Measurements from ENCODE around the gene PYCARD. TPM values are rescaled to one million over a fixed set of nuclear protein-coding genes. Genes with fewer than 3 reads are reported as not detected.

Gene PYCARD
- total and polyA plus RNA-seq, 9 of the 15 experiments (the other 6 are each of a cell fraction or from before 2014, with no cell fraction given) = 1.3 to 28.4 (median 6.0) TPM

DNA sequence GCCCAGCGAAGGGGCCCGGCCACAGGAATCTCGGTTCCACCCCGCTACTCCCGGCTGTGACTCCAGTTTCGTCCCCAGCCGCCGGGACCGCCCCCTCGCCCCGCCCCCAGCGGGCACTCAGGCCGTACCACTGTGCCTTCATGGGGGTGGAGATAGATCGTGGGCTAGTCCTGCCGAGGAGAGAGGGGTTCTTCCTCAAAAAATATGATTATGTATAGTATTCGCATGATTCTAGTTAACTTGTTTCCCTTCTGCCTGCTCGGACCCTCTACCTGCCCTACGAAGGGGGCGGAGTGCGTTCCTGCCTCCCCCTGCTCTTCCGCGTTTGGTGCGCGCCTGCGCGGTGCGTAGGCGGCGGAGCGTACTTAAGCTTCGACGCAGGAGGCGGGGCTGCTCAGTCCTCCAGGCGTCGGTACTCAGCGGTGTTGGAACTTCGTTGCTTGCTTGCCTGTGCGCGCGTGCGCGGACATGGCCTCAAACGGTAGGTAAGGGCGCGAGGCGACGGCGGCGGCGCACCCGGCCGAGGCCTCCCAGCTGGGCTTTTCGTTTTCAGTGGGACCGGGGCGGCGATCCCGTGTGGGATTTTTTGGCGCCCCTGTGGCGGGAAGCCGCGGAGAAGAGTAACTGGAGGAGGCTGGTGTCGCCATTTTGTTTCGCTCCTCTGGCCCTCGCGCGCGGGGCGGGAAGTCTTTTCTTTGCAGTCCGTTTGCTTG, 22.7 kb downstream of the PYCARD start, which contains the start of gene FUS (continued):
- TF ChIP-seq IRF1 (CRISPR knock-in tag; IDR thresholded peaks at IDR 0.05; ENCODE audit: borderline replicate concordance) (peak; percentile 93), KLF13 (tag; IDR thresholded peaks at IDR 0.05; ENCODE audit: borderline replicate concordance, low read depth) (peak; percentile 97), ZNF586 (CRISPR knock-in tag; conservative IDR thresholded peaks at IDR 0.05) (no peak), ZNF77 (CRISPR knock-in tag; IDR thresholded peaks at IDR 0.05) (no peak), NFIC (IDR thresholded peaks at IDR 0.05) (peak; percentile 83), SAFB2 (IDR thresholded peaks at IDR 0.05; ENCODE audit: borderline replicate concordance, low read depth, low read length, severe bottlenecking) (no peak), STAT5A (IDR thresholded peaks at IDR 0.05; ENCODE audit: borderline replicate concordance, low read length) (peak; percentile 36; the same call in 1 of the 2 replicates), ZNF740 (CRISPR knock-in tag; IDR thresholded peaks at IDR 0.05) (peak; percentile 39; the same call in 1 of the 2 replicates), ZNF740 (tag; IDR thresholded peaks at IDR 0.05) (no peak), ZNF24 (IDR thresholded peaks at IDR 0.05) (0 out of 2 replicates have a peak, but pooled peaks have one; percentile 53), NFIX (CRISPR knock-in tag; IDR thresholded peaks at IDR 0.05; ENCODE audit: low read depth) (no peak), E2F3 (CRISPR knock-in tag; IDR thresholded peaks at IDR 0.05) (peak; percentile 72; the same call in 1 of the 2 replicates), ZNF263 (CRISPR knock-in tag; IDR thresholded peaks at IDR 0.05; ENCODE audit: borderline replicate concordance) (peak; percentile 89), NFYB (IDR thresholded peaks at IDR 0.05; ENCODE audit: extremely low read depth, insufficient read length) (no peak), CHD2 (IDR thresholded peaks at IDR 0.05; ENCODE audit: low read depth, low read length) (peak; percentile 49; the same call in 1 of the 2 replicates), SAP30 (IDR thresholded peaks at IDR 0.05; ENCODE audit: borderline replicate concordance, insufficient read depth, low read depth, low read length, poor library complexity, severe bottlenecking) (no peak), KAT7 (CRISPR knock-in tag; IDR thresholded peaks at IDR 0.05; ENCODE audit: borderline replicate concordance) (peak; percentile 59; the same call in 1 of the 2 replicates)
- TF ChIP-seq, protein P1, sequence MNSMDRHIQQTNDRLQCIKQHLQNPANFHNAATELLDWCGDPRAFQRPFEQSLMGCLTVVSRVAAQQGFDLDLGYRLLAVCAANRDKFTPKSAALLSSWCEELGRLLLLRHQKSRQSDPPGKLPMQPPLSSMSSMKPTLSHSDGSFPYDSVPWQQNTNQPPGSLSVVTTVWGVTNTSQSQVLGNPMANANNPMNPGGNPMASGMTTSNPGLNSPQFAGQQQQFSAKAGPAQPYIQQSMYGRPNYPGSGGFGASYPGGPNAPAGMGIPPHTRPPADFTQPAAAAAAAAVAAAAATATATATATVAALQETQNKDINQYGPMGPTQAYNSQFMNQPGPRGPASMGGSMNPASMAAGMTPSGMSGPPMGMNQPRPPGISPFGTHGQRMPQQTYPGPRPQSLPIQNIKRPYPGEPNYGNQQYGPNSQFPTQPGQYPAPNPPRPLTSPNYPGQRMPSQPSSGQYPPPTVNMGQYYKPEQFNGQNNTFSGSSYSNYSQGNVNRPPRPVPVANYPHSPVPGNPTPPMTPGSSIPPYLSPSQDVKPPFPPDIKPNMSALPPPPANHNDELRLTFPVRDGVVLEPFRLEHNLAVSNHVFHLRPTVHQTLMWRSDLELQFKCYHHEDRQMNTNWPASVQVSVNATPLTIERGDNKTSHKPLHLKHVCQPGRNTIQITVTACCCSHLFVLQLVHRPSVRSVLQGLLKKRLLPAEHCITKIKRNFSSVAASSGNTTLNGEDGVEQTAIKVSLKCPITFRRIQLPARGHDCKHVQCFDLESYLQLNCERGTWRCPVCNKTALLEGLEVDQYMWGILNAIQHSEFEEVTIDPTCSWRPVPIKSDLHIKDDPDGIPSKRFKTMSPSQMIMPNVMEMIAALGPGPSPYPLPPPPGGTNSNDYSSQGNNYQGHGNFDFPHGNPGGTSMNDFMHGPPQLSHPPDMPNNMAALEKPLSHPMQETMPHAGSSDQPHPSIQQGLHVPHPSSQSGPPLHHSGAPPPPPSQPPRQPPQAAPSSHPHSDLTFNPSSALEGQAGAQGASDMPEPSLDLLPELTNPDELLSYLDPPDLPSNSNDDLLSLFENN (IDR thresholded peaks at IDR 0.05; ENCODE audit: low read depth in 2 of 2, low read length in 2 of 2) = peak in 1 of 2 experiments; percentile 95; a peak in 2 of 4 replicates
- TF ChIP-seq, protein P2, sequence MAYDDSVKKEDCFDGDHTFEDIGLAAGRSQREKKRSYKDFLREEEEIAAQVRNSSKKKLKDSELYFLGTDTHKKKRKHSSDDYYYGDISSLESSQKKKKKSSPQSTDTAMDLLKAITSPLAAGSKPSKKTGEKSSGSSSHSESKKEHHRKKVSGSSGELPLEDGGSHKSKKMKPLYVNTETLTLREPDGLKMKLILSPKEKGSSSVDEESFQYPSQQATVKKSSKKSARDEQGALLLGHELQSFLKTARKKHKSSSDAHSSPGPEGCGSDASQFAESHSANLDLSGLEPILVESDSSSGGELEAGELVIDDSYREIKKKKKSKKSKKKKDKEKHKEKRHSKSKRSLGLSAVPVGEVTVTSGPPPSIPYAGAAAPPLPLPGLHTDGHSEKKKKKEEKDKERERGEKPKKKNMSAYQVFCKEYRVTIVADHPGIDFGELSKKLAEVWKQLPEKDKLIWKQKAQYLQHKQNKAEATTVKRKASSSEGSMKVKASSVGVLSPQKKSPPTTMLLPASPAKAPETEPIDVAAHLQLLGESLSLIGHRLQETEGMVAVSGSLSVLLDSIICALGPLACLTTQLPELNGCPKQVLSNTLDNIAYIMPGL (CRISPR knock-in tag; IDR thresholded peaks at IDR 0.05) = peak; percentile 26; the same call in 1 of the 2 replicates

Data from K562 (cell line).